ENCODE measurements around the gene STMND1.

The STMND1 gene

DNA sequence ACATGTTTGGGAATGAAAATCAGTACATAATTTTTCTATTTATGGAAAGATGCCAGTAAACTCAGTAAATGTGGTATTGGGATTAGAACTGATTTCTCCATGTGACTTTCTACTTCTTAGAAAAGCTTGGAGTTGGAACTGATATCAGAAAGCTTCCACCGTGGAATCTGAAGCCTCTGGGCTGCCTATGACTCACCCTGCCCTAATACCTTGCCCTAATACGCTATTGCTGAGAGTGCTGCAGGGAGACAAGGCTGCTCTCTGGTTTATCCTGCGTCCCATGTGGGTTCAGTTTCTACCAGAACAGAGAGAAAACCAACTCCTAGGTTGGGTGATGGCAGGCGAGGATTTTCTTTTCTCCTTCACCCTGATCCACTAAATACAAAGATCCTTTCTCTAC is 3.3 kb upstream of the STMND1 start:
- DNase-seq (ENCODE audit: low read depth in 2 of 2) = no peak

DNA sequence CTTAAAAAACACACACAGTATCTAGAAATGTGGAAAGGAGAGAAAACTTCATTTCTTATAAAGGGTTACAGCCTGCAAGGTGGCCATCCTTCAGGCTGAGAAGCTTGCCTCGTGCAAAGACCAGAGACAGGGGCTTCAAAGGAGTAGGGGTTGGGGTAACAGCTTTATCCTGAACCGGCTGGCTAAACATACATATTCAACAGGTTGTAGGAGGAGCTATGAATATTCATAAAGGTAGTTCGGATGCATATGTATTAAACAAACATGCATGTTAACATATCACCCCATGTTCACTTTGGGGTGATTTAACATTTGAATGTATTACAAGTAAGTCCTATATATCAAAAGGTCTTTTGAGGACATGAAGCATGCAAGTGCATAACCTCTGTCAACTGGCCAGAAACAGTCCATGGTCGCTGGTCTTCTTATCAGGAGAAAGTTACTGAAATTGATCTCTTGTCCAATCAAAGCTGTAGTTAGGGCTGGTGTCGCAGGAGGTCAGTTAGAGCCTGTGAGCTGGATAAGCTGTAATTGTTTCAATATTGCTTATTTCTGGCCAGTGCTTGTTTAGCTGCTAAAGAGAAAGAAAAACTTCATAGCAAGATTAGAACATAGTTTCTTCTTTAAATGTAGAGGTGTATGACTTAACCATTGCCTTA is 2.3 kb upstream of the STMND1 start:
- DNase-seq (ENCODE audit: low read depth in 2 of 2) = no peak

DNA sequence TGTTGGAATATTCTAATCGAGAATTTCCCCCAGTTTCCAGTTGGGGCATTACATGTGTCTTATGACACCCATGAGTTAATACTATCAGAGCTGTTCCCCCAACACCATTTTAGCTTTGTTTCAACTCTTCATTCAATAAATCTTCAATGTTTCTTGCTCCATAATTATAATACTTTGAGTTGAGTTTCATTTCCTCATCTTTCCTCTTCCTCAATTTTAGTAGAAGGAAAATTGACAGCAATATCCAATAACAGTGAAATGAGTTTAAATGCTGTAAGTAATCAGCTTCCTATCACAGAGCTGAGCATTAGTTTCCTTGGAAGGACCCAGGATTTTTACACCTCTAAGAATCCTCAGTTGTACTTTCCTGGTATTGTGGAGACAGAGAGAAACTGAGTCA is 1.0 kb upstream of the STMND1 start:
- no peak for DNase-seq (ENCODE audit: low read depth in 2 of 2)

DNA sequence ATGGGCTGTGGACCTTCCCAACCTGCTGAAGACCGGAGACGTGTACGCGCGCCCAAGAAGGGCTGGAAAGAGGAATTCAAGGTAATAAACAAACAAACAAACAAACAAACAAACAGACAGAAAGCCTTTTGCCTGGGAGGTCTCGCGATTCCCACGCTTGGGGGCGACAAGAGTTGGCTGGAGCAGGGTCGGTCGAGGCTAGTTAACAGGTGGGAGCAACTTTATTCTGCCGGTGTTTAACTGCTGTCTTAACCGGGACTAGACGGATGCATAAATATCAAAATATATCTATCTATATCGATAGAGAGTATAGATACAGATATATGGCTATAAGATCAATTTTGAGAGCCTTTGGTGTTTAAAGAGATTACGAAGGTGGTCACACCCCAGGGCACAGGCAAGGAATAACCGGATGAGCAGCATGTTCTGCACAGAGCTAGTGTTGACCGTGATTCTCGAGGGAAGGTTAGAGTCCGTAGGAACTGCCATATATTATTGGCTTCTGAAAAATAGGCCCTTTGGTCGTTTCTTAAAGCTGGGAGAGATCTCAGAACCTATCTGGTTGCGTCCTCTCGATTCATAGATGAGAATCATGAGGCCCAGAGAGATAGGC is 514 bp downstream of the STMND1 start:
- DNase-seq (ENCODE audit: low read depth in 2 of 2) = no peak

DNA sequence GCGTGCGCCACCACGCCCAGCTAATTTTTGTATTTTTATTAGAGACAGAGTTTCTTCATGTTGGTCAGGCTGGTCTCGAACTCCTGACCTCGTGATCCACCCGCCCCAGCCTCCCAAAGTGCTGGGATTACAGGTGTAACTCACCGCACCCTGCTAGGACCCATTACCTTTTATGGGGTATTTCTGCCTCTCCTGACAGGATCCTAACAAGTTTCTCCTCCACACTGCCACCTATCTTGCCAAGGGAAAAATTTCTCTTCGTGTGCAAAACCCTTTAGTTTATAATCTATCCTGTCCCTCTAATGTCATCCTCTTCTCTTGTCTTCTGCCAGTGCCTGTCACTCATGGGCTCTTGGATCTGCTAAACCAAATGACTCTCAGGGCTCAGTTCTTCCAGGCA is 1.9 kb downstream of the STMND1 start:
- DNase-seq (ENCODE audit: low read depth in 2 of 2) = no peak

DNA sequence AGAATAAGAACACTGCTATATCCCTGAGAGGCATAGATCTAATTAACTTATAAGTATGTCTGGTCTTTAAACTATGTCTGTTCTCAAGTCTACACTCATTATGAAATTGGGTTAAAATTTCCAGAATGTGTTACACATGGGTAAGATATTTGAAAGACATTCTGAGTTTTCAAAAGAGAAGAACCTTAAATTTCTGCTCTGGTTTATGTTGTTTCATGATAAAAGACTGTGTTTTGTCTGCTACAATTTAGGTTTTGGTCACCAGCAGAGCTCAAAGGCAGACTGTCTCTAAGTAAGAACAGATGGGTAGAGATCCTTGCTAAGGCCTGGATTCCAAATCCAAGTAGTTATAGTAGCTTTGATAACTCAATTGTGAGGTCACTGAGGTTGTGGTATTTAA is 6.0 kb downstream of the STMND1 start:
- DNase-seq (ENCODE audit: low read depth in 2 of 2) = no peak

DNA sequence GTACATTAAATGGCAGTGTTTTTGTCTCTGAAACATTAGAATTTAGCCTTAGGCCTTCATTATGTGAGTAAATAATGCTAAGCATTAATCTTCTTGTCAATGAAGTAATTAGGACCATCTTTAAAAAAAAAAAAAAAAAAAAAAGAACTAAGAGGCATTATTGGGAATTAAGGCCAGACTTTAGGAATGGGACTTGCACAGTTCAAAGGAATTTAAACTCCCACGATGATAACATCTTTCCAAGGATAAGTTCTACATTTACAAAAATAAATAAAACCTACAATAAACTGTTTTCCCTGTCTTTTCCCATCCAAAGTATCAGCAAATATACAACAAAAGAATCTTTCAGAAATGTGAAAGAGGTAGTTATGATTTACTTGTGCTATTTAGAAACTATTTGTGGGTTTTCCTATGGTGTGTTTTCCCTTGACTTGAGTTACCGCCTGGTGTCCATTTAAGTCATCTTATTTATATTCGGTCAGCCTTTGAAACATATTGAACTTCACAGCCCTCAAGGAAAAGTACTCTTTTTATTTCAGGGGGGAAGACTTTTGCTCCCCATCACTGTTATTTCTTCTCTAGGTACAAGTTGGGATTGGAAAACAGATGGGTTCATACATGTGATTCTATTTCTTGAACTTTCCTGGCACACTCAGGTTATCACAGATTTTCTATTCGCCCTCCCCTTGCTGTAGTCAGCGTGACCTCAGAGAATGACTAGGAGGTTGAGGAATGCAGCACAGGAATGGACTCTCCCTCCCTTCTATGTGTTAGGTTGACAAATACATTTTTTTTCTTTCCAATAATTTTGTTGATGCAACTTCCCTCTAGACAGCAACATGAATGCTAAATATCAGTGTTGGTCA is 13.6 kb downstream of the STMND1 start:
- DNase-seq (ENCODE audit: low read depth in 2 of 2) = no peak

DNA sequence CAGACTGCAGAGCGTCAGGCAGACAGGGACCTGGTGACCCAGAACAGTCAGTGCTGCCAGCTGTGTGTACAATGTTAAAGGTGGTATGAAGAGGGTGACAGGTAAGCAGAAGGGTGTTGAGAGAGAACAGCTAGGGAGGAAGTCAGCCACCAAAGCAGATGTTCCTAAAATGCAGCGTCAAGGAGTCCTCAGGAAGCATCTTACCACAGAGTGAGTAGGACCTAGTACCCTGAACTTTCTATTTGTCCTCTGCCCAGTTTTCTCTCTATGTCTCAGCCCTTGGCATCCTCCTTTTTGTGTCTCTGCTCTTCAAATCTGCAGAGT is 14.2 kb downstream of the STMND1 start:
- no peak for DNase-seq (ENCODE audit: low read depth in 2 of 2)

DNA sequence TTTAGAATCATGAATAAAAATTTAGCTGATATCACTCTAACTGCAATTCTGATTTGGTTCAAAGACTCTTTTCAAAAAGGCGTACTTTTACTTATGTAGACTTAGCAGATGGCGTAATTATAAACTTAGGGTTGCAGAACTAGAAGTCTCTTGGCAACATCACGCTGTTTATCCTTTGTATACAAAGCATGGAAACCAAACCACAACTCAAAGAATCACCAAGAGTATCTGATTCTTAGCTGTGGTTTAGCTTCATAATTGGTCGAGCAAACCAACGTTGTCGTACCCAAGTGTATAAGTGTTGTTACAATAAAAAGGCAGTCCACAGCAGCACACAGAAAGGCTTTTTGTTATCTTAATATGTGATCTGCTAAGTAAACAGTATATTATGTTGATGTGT is 18.2 kb downstream of the STMND1 start:
- no peak for DNase-seq (ENCODE audit: low read depth in 2 of 2)

DNA sequence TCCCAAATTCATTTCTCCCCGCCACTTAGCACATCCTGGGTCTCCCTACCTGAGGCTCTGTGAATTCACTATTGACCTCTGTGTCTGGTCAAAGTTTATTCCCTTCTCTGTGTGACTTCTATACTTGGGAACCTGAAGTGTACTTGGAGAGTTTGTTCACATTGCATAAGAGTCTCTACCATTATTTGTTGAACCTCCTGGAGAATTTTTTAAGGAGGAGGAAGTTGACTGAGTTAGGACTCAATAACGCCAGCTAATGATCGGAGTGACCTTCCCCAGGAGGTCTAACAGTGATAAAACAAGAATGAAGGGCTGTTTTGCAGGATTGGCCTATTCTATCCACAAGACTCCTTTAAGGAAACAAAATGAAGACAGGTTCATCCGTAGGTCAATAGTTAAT is 23.6 kb downstream of the STMND1 start:
- no peak for DNase-seq (ENCODE audit: low read depth in 2 of 2)

DNA sequence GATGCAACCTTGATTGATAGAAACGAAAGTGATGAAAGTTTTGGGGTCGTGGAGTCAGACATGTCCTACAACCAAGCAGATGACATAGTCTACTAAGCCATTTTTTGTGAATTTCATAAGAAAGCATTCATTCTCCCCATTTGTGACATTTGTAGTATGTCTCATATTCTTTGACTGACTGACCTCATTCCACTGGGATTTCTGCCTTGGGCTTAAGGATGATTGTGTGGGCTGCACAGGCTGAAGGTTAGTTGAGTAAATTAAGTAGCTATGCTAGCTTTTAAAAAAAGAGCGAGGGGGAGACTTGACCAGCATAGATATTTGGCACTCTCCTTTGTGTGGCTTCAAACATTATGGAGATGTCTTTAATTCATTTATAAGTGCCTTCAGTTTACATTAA is 28.9 kb downstream of the STMND1 start:
- no peak for DNase-seq (ENCODE audit: low read depth in 2 of 2)

DNA sequence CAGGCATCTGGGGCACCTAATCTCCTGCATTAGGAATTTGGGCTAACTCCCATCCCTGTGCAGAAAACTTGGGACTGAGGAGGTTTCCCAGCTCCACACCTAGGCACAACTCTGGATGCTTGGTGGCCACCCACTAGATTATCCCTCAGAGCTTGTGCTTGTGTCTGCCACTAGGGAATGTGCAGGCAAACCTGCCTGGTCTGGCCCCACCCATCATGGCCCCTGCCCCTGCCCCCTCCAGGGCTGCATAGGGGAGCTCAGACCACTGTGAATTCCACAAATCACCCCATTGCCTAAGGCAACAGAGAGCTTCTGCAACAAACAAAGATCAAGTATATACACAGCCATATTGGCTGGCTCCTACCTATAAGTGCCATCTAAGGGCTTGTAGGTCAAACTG is 31.1 kb downstream of the STMND1 start:
- no peak for DNase-seq (ENCODE audit: low read depth in 2 of 2)

DNA sequence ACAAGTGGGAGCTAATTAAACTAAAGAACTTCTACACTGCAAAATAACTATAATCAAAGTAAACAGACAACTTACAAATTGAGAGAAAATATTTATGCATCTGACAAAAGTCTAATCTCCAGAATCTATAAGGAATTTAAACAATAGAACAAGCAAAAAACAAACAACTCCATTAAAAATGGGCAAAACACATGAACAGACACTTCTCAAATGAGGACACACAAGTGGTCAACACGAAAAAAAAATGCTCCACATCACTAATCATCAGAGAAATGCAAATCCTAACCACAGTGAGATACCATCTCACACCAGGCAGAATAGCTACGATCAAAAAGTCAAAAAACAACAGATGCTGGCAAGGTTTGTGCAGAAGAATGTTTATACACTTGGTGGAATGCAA is 36.2 kb downstream of the STMND1 start:
- no peak for DNase-seq (ENCODE audit: low read depth in 2 of 2)

DNA sequence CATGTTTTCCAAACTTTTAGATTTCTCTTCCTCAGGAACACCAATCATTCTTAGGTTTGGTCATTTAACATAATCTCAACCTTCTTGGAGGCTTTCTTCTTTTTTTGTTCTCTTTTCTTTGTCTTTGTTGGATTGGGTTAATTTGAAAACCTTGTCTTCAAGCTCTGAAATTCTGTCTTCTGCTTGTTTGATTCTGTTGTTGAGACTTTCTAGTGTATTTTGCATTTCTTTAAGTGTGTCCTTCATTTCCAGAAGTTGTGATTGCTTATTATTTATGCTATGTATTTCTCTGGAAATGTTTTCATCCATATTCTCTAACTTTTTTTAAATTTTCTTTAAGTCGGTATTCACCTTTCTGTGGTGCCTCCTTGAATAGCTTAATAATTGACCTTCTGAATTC is 42.2 kb downstream of the STMND1 start:
- no peak for DNase-seq (ENCODE audit: low read depth in 2 of 2)

DNA sequence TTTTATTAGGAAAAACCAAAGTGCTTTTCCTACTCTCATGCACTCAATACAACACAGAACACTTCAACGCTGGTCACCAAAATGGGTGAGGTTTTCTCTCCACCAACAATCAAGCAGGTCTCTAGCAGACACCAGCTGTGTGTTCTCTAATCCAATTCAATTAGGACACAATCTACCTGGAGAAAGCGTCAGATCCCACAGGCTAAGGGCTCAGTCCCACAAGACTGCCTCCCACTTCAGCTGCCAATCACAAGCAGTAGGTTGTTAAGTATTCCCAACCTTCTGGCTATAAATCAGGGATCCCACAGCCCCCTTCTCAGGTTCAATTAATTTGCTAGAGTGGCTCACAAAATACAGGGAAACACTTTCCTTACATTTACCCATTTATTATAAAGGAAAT is 47.7 kb downstream of the STMND1 start:
- DNase-seq (ENCODE audit: low read depth in 2 of 2) = no peak

DNA sequence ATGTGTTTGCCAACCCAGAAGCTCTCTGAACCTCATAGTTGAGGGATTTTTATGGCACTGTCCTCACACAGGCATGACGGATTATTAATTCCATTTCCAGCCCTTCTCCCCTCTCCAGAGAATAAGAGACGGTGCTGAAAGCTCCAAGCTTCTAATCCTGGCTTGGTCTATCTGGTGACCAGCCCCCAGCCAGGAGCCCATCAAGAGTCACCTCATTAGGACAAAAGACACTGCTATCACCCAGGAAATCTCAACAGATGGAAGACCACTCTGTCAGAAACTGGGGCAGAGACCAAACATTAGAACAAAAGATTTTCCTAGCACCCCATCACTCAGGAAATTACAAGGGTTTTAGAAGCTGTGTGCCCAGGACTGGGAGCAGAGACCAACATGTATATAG is 48.2 kb downstream of the STMND1 start:
- DNase-seq (ENCODE audit: low read depth in 2 of 2) = no peak

DNA sequence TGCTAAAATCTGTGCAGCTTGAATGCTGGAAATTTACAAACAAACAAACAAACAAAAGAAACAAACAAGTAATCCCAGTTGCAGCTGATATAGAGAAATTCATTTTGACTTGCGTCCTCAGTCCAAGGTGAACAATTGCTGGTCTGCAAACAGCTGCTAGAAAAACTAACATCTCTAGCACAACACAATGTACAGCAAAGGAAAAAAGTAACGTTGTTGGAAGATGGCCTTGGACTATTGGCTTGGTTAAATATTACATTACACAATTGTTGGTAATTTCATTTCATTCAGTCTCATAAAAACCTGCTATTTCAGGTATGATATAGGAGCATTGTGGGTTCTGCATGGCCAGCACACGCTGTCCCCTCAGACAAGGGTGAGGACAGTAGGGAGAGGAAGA is 50.0 kb downstream of the STMND1 start:
- no peak for DNase-seq (ENCODE audit: low read depth in 2 of 2)

DNA sequence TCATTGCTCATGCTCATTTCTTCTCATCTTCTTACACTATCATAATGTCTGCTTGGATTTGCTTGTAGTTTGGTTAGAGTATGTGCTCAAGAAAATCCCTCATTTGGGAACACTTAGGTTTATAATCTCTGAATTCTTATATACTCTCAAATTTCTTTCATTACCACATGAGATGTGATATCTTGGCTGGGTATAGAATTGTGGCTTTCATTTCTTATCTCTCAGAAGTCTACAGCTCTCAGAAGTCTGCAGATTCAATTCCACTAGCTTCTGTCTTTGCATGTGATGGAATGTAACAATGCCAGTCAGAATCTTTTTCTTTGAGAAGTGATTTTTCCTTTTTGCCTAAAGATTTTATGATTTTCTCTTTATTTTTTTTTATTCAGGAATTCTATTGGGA is 50.9 kb downstream of the STMND1 start:
- DNase-seq (ENCODE audit: low read depth in 2 of 2) = no peak

DNA sequence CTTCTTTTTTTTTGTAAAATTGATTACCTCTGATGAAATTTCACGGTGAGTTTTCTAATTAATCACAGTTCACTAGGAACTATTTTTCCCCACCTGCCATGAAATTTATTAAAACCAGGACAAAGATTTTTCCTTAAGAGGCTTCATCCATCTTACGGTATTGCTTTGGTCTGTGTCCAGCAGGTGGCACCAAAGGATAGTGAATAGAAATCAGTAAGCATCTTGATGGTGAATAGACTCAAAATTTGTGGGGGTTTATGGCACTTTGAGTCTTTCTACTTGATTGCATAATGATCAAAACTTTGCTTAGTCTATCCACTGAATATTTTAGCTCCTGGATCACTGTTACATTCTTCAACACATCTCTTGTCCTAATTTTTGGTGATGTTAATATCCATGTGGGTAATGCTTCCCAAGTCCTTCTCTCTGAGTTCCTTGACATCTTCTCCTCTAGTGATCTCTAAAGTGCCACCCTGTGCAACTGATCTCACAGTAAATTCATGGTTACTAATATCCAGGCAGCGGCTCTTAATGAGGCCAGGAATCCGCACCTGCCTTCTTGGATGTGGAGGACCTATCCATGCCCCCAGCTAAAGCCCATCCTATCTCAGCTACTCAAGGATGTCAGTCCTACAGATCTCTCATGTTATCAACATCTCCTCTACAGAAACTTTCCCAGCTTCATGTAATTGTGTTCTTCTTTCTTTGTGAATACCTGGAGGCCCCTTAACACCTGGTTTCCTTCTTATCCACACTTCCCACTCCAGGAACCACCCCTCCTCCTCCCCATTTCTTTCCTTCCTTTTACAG is 54.5 kb downstream of the STMND1 start:
- DNase-seq (ENCODE audit: low read depth in 2 of 2) = peak; percentile 7 to 34

DNA sequence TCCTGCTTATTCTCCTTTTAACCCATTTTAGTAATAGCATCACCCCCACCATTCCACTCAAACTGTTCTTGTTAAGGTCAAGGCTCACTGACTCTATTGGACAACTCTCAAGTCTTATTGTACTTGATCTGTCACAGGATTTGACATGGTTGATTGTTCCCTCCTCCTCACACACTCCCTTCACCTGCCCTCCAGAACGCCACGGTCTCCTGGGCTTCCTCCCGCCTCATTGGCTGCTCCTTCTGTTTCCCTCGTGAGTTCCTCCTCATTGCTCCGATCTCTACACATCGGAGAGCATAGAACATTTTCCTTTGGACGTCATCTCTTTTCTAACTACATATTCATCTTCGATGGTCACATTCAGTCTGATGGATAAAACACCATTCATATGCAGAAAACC is 55.1 kb downstream of the STMND1 start:
- no peak for DNase-seq (ENCODE audit: low read depth in 2 of 2)

DNA sequence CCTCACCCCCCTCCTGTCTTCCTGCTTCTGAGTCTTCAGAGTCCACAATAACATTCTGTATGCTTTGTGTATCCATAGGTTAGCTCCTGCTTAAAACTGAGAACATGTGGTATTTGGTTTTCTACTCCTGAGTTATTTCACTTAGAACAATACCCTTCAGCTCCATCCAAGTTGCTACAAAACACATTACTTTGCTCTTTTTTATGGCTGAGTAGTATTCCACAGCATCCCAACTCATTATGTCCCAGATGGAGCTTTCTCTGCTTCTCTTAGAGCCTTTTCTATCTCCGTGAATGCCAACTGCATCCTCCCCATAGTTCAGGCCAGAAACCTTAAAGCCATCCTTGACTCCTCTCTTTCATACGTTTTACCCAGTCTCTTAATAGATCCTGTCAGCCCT is 55.8 kb downstream of the STMND1 start:
- no peak for DNase-seq (ENCODE audit: low read depth in 2 of 2)

DNA sequence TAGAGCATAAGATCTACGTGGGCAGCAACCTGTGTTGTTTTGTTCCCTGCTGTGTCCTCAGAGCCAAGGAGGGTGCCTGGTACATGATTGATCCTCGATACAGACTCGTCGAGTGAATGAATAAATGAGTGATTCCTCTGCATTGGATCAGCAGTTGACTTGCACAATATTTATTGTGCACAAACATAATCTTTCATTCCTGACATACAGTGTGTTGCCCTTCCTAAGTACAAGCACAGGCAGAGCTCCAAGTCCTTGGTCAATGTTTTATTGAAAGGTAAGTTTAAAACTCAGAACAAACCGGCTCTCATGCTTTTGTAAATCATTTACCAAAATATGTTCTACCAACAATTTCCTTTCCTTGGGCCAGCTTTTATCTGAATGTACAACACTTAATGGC is 57.4 kb downstream of the STMND1 start:
- no peak for DNase-seq (ENCODE audit: low read depth in 2 of 2)

All from stimulated activated CD8-positive, alpha-beta memory T cell treated with anti-CD3 and anti-CD28 coated beads, Interleukin-2, amount 100 ng/mL, for 1 hour (primary cell).